ENCODE measurements around the gene STRBP.

GRCh38 chr9:123239726-123240125, 28.7 kb downstream of the STRBP start:
- TF ChIP-seq, protein P1, sequence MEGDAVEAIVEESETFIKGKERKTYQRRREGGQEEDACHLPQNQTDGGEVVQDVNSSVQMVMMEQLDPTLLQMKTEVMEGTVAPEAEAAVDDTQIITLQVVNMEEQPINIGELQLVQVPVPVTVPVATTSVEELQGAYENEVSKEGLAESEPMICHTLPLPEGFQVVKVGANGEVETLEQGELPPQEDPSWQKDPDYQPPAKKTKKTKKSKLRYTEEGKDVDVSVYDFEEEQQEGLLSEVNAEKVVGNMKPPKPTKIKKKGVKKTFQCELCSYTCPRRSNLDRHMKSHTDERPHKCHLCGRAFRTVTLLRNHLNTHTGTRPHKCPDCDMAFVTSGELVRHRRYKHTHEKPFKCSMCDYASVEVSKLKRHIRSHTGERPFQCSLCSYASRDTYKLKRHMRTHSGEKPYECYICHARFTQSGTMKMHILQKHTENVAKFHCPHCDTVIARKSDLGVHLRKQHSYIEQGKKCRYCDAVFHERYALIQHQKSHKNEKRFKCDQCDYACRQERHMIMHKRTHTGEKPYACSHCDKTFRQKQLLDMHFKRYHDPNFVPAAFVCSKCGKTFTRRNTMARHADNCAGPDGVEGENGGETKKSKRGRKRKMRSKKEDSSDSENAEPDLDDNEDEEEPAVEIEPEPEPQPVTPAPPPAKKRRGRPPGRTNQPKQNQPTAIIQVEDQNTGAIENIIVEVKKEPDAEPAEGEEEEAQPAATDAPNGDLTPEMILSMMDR (IDR thresholded peaks at IDR 0.05; ENCODE audit: borderline replicate concordance, extremely low read depth, low read length, poor library complexity, severe bottlenecking), result no peak
- TF ChIP-seq EZH2 (IDR thresholded peaks at IDR 0.05; ENCODE audit: borderline replicate concordance, low read depth, low read length, severe bottlenecking), result no peak
